Astrocyte of the cerebellum (primary cell): ENCODE results near the gene CDH4.

ENCODE experiments used
- DNase-seq: peaks from one replicate; pipeline ENCODE4 v3.0.0-alpha.2; 2011; ENCODE audit warnings: low read depth
- H3K4me3 ChIP-seq: 2 replicates; pipeline ENCODE4 v1.5.1; 2011; ENCODE audit warnings: mild to moderate bottlenecking, low read depth, low read length, moderate library complexity
- CTCF ChIP-seq: IDR thresholded peaks from 2 replicates; pipeline ENCODE4 v1.5.1; 2012; ENCODE audit warnings: low read length, low read depth, moderate library complexity, mild to moderate bottlenecking; ENCODE audit errors: missing control alignments
- in situ Hi-C: cut with HindIII; loops from 2 replicates; pipeline ENCODE4 v1.10.0; 2017; ENCODE audit warnings: low sequenced_read_pairs

CDH4 gene

GRCh38 chr20:61848851-61849250 is 596.8 kb downstream of the CDH4 start:
- no peak overlapping the region for H3K4me3 ChIP-seq
- in situ Hi-C loops: loop anchor here (5.0 kb wide), 1 partner anchor 37 kb away; no protein-coding TSS in a partner anchor
- no peak for DNase-seq
- TF ChIP-seq CTCF: no peak

GRCh38 chr20:61849376-61849775 is 597.3 kb downstream of the CDH4 start:
- no peak overlapping the region for H3K4me3 ChIP-seq
- no peak for DNase-seq
- TF ChIP-seq CTCF: no peak
- in situ Hi-C loops: loop anchor here (5.0 kb wide), 1 partner anchor 37 kb away; no protein-coding TSS in a partner anchor

GRCh38 chr20:61849822-61850221 is 597.8 kb downstream of the CDH4 start:
- H3K4me3 ChIP-seq: no peak overlapping the region
- TF ChIP-seq CTCF: no peak
- DNase-seq: no peak
- in situ Hi-C loops: loop anchor here (5.0 kb wide), 1 partner anchor 38 kb away; no protein-coding TSS in a partner anchor

DNA sequence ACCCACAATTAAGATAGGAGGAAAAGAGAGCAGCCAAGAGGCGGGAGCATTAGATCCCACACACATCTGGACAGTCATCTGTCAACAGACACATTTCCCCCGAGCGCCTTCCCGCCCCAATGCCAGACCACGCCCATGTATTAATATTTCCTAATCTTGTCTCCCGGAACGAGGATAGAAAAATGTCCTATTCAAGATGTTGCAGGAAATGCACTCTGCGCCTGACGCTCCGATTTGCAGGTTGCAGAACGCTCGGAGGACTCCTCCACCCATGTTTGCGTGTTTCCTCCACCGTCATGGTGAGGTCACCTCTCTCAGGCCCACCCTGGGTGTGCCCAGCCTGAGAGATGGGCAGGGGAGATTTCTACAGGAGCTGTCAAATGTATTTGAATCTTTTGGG is 598.4 kb downstream of the CDH4 start:
- no peak for TF ChIP-seq CTCF
- no peak overlapping the region for H3K4me3 ChIP-seq
- in situ Hi-C loops: no loop called here
- DNase-seq: no peak

- H3K4me3 ChIP-seq: no peak overlapping the region
- in situ Hi-C loops: no loop called here
- no peak for TF ChIP-seq CTCF
- no peak for DNase-seq
These were observed 599.2 kb downstream of the CDH4 start for GRCh38 chr20:61850926-61851900.

DNA sequence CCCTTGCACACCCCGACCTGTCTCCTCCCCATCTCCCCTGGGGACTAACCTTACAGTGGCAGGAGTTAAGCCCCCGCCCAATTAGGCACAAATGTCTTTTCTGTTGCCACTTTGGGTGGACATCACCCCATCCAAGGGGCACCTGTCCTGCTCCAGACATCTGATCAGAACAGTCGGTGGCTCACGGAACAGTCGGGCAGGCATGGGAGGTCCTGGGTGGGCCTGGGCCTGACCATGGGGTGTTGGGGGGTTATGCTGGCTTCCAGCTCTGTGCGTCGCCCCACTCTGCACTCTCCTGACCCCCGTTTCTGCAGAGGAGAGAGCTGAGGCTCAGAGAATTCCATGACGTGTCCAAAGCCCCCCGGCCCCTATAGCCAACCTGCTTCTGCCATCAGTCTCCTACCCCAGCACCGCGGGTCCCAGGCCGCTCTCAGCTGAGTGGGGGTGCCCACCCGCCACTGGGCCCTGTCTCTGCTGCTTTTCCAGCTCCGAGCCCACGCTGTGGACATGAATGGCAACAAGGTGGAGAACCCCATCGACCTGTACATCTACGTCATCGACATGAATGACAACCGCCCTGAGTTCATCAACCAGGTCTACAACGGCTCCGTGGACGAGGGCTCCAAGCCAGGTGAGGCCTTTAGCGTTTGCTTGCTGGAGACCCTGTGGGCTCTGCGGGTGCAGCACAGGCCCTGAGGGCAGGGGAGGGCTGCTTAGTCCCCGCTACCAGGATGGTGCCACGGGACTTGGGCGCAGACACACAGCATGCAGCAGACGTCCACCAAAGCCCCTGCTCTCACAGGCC is 600.4 kb downstream of the CDH4 start:
- in situ Hi-C loops: no loop called here
- no peak for DNase-seq
- no peak for TF ChIP-seq CTCF
- no peak overlapping the region for H3K4me3 ChIP-seq
